GM23248 (cell line): ENCODE results near the gene ZNF266.

Experiments used
- EZH2 ChIP-seq: fragments of 200-600 bp; sonication (generic); IDR thresholded peaks from 2 replicates; pipeline ENCODE4 v1.6.1; 2018; ENCODE audit warnings: antibody characterized with exemption, mild to moderate bottlenecking; ENCODE audit not compliant: insufficient read depth, poor library complexity, severe bottlenecking
- EZH2phosphoT487 ChIP-seq: fragments of 200-600 bp; sonication (generic); IDR thresholded peaks from 2 replicates; pipeline ENCODE4 v1.6.1; 2018; ENCODE audit warnings: antibody characterized with exemption, moderate library complexity, mild to moderate bottlenecking, low read depth; ENCODE audit not compliant: insufficient read depth

DNA sequence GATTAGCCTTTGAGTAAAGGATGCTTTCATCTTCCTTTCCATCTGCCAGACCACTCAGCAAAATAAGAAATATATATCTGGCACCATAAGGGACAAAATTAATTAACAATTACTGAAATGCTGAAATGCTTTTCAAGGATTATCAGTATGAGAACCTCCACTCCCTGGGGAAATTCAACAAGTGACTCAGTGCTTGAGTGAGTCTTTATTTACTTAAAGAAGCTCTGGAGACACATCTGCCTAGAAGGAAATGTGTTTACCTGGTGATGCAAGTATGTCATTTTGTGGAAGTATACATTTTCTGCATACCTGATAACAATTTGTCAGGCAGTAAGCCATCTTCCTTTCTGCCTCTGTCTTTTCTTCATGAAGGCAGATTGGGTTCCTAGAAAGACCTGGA is 39.6 kb upstream of the ZNF266 start:
- TF ChIP-seq EZH2 (no peak), EZH2phosphoT487 (no peak)
